HepG2 (cell line): ENCODE results near the gene CAPZB. TPM values are rescaled to one million over a fixed set of nuclear protein-coding genes. Genes with fewer than 3 reads are reported as not detected.

ENCODE experiments used
- ATAC-seq: fragments of 200-7000 bp; cut with Tn5 transposase; 3 replicates; pipeline ENCODE4 v1.9.1; 2020; ENCODE audit warnings: mild to moderate bottlenecking, moderate library complexity
- BruUV-seq: library from RNA; stranded (reverse); fragments of 400-500 nt; replicated peaks from 2 replicates; lab custom pipeline; 2021; lab: Mats Ljungman, UMichigan
- CTCF ChIA-PET: fragments of 300-600 bp; formaldehyde crosslinking; extraction: SDS; loops from one replicate; lab custom pipeline; 2021; ENCODE audit warnings: low total read pairs, inconsistent platforms, low intra/inter-chr PET ratio; lab: Yijun Ruan, JAX
- POLR2A ChIA-PET: fragments of 350-600 bp; sonication (Branson Sonifier 250); formaldehyde crosslinking; loops from one replicate; lab custom pipeline; 2020; ENCODE audit warnings: antibody characterized with exemption, inconsistent platforms; lab: Yijun Ruan, JAX
- DNase-seq: peaks from one replicate; pipeline ENCODE4 v3.0.0-alpha.2; 2015; ENCODE audit warnings: low spot score
- FAIRE-seq: peaks from 3 replicates; lab custom pipeline; 2011; peaks lifted over from hg19 to GRCh38; lab: Jason Lieb, UNC
- H2AFZ ChIP-seq: one replicate; pipeline ENCODE4 v1.6.1; 2011; ENCODE audit warnings: low read length, inconsistent platforms
- H3K27ac ChIP-seq: fragments of 300-600 bp; 3 replicates; pipeline ENCODE4 v1.8.0; 2011; ENCODE audit warnings: mixed run types, mild to moderate bottlenecking, mixed read lengths, low read length, inconsistent platforms; ENCODE audit not compliant: insufficient read depth; ENCODE audit errors: extremely low read length
- H3K27me3 ChIP-seq, 2 experiments: fragments of 200-600 bp in 1 of 2; 2 replicates in 1 of 2; 3 replicates in 1 of 2; pipeline versions ENCODE4 v1.6.0 to v1.8.0; 2011; ENCODE audit warnings: low read length in 2 of 2, mild to moderate bottlenecking in 2 of 2, moderate library complexity in 2 of 2, inconsistent platforms in 1 of 2; ENCODE audit not compliant: insufficient read depth in 2 of 2, control insufficient read depth in 1 of 2
- H3K36me3 ChIP-seq, 2 experiments: fragments of 200-600 bp in 1 of 2; replicated peaks in 1 of 2; 2 replicates in 1 of 2; 3 replicates in 1 of 2; pipeline versions ENCODE4 v1.5.1 to v1.8.0; 2011; ENCODE audit warnings: low read length in 2 of 2, inconsistent platforms in 1 of 2; ENCODE audit not compliant: insufficient read depth in 2 of 2, control insufficient read depth in 1 of 2
- H3K4me1 ChIP-seq: 2 replicates; pipeline ENCODE4 v1.5.1; 2012; ENCODE audit warnings: low read length, inconsistent platforms; ENCODE audit not compliant: insufficient read depth
- H3K4me2 ChIP-seq: 2 replicates; pipeline ENCODE4 v1.6.0; 2011; ENCODE audit warnings: low read depth, low read length, inconsistent platforms
- H3K4me3 ChIP-seq, 3 experiments: fragments of 200-600 bp in 1 of 3; sonication (generic), shearing (Covaris generic) in 1 of 3; replicated peaks in 1 of 3; 2 replicates each; pipeline ENCODE4 v1.5.1; 2011 to 2016; ENCODE audit warnings: low read length in 3 of 3, inconsistent platforms in 2 of 3, low read depth in 2 of 3, mild to moderate bottlenecking in 2 of 3, control low read depth in 1 of 3, mixed read lengths in 1 of 3; ENCODE audit not compliant: insufficient read depth in 1 of 3
- H3K79me2 ChIP-seq: one replicate; pipeline ENCODE4 v1.6.1; 2011; ENCODE audit warnings: low read length, inconsistent platforms; ENCODE audit not compliant: insufficient read depth
- H3K9ac ChIP-seq: 2 replicates; pipeline ENCODE4 v1.6.0; 2011; ENCODE audit warnings: mild to moderate bottlenecking, low read depth, low read length, inconsistent platforms; ENCODE audit not compliant: insufficient read depth
- H3K9me3 ChIP-seq: 2 replicates; pipeline ENCODE4 v1.5.1; 2012; ENCODE audit warnings: mild to moderate bottlenecking, low read length
- H4K20me1 ChIP-seq: 2 replicates; pipeline ENCODE4 v1.6.0; 2011; ENCODE audit warnings: inconsistent platforms, mild to moderate bottlenecking, low read length, moderate library complexity; ENCODE audit not compliant: insufficient read depth
- ZNF775 ChIP-seq: sonication (generic); formaldehyde crosslinking; IDR thresholded peaks from 2 replicates; pipeline ENCODE4 v1.4.0; 2020; ENCODE audit warnings: missing genetic modification reagents, mild to moderate bottlenecking, moderate library complexity, borderline replicate concordance
- WGBS: methylation state at CpG from one replicate; pipeline ENCODE4 v1.1.6; 2017; ENCODE audit warnings: low lambda C conversion rate; 5-methylcytosine and 5-hydroxymethylcytosine counted together
- in situ Hi-C: cut with HindIII; loops from 2 replicates; pipeline ENCODE4 v1.10.0; 2017; ENCODE audit warnings: low pct_unique_long_range_greater_than_20kb; ENCODE audit not compliant: extremely low pct_ligation_motif_present
- intact Hi-C: fragments of 100-400 bp; cut with micrococcal nuclease; formaldehyde crosslinking; loops from one replicate; pipeline ENCODE4 v1.10.0; 2022; ENCODE audit not compliant: unreplicated experiment
- polyA plus RNA-seq, 8 experiments: library from polyadenylated mRNA; depleted of rRNA in 3 of 8; stranded (reverse) in 7 of 8; unstranded in 1 of 8; fragments of >200 nt; fragmentation: Illumina TruSeq in 4 of 8; extraction: Trizol in 4 of 8; gene quantifications; 2 replicates each; pipeline versions ENCODE4 v1.2.1 to v1.2.3, GENCODE V29; 2011 to 2016; ENCODE audit warnings: low read depth in 4 of 8, missing spikeins in 1 of 8, mixed read lengths in 1 of 8; ENCODE audit not compliant: insufficient read depth in 1 of 8
- total RNA-seq, 5 experiments: library from RNA; depleted of rRNA; stranded (reverse); fragments of >200 nt; fragmentation: Illumina TruSeq; extraction: Trizol; gene quantifications; 2 replicates each; pipeline ENCODE4 v1.2.3, GENCODE V29; 2016; ENCODE audit warnings: low read depth in 1 of 5
- TF ChIP-seq, protein P1 (sequence below): sonication (generic); formaldehyde crosslinking; IDR thresholded peaks from 2 replicates; pipeline ENCODE4 v1.4.0; 2020; ENCODE audit warnings: missing genetic modification reagents, borderline replicate concordance
- TF ChIP-seq, protein P2 (sequence below), 2 experiments: sonication (generic) in 1 of 2; formaldehyde crosslinking in 1 of 2; IDR thresholded peaks; 2 replicates each; pipeline versions ENCODE4 v1.5.1 to v1.6.1; 2011 to 2020; ENCODE audit warnings: borderline replicate concordance in 1 of 2, low read depth in 1 of 2, low read length in 1 of 2, mild to moderate bottlenecking in 1 of 2, missing genetic modification reagents in 1 of 2, moderate library complexity in 1 of 2
- TF ChIP-seq, protein P3 (sequence below): IDR thresholded peaks from 2 replicates; pipeline ENCODE4 v1.6.1; 2016; ENCODE audit warnings: low read depth, missing genetic modification reagents, missing compliant biosample characterization

CAPZB gene
- total and polyA plus RNA-seq, 2 of the 13 experiments (the other 11 are each of a cell fraction or from before 2014, with no cell fraction given), result 58.9 to 76.9 TPM

DNA sequence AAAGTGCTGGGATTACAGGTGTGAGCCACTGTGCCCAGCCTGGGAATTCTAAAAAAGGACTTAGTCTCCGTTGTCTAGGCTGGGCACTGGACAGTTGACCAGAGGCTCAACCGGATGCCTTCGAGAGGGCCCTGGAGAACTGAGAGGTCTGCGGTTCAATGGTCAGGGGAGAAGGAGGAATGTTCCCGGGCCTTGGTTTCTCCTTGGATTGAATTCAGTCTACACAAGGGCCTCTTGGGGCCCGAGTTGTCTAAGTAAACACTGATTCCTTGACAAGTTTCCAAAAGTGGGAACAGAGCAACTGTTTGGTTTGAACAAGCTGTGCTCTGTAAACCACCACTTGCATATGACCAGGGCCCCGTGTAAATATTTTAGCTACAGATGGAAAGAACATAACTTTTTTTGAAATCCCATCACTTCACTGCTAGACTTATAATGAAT is 29.1 kb upstream of the CAPZB start:
- Histone ChIP-seq H3K27me3 (no peaks in the 10 kb centered on the region; a peak in 1 of 5 replicates), H3K4me3 (no peak overlapping the region), H3K9me3 (no peaks in the 10 kb centered on the region), H3K4me1 (peaks cover 11% of the 10 kb centered on the region), H3K79me2 (no peaks in the 10 kb centered on the region), H3K27ac (no peak overlapping the region), H3K36me3 (no peaks in the 10 kb centered on the region), H3K4me2 (no peak overlapping the region), H4K20me1 (no peaks in the 10 kb centered on the region), H3K9ac (no peak overlapping the region), H2AFZ (no peak overlapping the region)
- CTCF ChIA-PET, result no interaction called here
- FAIRE-seq (no peak), ATAC-seq (no peak), DNase-seq (no peak)
- 9% methylated on average over 2 of the region's 7 CpGs for WGBS
- BruUV-seq, result no TSS peak
- in situ Hi-C loops (no loop called here), intact Hi-C loops (no loop called here)
- TF ChIP-seq, protein P1, sequence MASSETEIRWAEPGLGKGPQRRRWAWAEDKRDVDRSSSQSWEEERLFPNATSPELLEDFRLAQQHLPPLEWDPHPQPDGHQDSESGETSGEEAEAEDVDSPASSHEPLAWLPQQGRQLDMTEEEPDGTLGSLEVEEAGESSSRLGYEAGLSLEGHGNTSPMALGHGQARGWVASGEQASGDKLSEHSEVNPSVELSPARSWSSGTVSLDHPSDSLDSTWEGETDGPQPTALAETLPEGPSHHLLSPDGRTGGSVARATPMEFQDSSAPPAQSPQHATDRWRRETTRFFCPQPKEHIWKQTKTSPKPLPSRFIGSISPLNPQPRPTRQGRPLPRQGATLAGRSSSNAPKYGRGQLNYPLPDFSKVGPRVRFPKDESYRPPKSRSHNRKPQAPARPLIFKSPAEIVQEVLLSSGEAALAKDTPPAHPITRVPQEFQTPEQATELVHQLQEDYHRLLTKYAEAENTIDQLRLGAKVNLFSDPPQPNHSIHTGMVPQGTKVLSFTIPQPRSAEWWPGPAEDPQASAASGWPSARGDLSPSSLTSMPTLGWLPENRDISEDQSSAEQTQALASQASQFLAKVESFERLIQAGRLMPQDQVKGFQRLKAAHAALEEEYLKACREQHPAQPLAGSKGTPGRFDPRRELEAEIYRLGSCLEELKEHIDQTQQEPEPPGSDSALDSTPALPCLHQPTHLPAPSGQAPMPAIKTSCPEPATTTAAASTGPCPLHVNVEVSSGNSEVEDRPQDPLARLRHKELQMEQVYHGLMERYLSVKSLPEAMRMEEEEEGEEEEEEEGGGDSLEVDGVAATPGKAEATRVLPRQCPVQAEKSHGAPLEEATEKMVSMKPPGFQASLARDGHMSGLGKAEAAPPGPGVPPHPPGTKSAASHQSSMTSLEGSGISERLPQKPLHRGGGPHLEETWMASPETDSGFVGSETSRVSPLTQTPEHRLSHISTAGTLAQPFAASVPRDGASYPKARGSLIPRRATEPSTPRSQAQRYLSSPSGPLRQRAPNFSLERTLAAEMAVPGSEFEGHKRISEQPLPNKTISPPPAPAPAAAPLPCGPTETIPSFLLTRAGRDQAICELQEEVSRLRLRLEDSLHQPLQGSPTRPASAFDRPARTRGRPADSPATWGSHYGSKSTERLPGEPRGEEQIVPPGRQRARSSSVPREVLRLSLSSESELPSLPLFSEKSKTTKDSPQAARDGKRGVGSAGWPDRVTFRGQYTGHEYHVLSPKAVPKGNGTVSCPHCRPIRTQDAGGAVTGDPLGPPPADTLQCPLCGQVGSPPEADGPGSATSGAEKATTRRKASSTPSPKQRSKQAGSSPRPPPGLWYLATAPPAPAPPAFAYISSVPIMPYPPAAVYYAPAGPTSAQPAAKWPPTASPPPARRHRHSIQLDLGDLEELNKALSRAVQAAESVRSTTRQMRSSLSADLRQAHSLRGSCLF, result no peak
- POLR2A ChIA-PET, result no interaction called here

DNA sequence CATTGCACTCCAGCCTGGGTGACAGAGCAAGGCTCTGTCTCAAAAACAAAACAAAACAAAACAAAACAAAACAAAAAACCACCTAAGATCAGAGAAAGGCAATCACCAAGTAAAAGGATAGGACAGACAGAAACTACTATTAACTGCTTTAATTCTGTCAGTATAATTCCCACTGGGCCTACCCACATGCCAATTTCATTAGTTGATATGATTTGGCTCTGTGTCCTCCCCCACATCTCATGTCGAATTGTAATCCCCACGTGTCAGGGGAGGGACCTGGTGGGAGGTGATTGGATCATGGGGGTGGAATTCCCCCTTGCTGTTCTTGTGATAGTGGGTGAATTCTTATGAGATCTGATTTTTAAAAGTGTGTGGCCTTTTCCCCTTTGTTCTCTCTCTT is 27.2 kb upstream of the CAPZB start:
- DNase-seq (no peak), FAIRE-seq (no peak), ATAC-seq (no peak)
- Histone ChIP-seq H3K36me3 (no peaks in the 10 kb centered on the region), H3K4me1 (peaks cover 11% of the 10 kb centered on the region), H3K9ac (no peak overlapping the region), H3K9me3 (no peaks in the 10 kb centered on the region), H3K27ac (no peak overlapping the region), H3K27me3 (no peaks in the 10 kb centered on the region; a peak in 1 of 5 replicates), H3K79me2 (no peaks in the 10 kb centered on the region), H4K20me1 (no peaks in the 10 kb centered on the region), H3K4me3 (no peak overlapping the region), H3K4me2 (no peak overlapping the region), H2AFZ (no peak overlapping the region)
- no TSS peak for BruUV-seq
- in situ Hi-C loops, result no loop called here
- intact Hi-C loops, result no loop called here
- ChIA-PET CTCF (no interaction called here), POLR2A (no interaction called here)
- 27% methylated on average over 2 of the region's 2 CpGs for WGBS
- TF ChIP-seq, protein P2, sequence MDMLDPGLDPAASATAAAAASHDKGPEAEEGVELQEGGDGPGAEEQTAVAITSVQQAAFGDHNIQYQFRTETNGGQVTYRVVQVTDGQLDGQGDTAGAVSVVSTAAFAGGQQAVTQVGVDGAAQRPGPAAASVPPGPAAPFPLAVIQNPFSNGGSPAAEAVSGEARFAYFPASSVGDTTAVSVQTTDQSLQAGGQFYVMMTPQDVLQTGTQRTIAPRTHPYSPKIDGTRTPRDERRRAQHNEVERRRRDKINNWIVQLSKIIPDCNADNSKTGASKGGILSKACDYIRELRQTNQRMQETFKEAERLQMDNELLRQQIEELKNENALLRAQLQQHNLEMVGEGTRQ (IDR thresholded peaks at IDR 0.05; ENCODE audit: low read depth, low read length), result no peak
- TF ChIP-seq, protein P2 (CRISPR knock-in tag; IDR thresholded peaks at IDR 0.05; ENCODE audit: borderline replicate concordance), result no peak
- no peak for TF ChIP-seq ZNF775 (CRISPR knock-in tag)
- TF ChIP-seq, protein P3, sequence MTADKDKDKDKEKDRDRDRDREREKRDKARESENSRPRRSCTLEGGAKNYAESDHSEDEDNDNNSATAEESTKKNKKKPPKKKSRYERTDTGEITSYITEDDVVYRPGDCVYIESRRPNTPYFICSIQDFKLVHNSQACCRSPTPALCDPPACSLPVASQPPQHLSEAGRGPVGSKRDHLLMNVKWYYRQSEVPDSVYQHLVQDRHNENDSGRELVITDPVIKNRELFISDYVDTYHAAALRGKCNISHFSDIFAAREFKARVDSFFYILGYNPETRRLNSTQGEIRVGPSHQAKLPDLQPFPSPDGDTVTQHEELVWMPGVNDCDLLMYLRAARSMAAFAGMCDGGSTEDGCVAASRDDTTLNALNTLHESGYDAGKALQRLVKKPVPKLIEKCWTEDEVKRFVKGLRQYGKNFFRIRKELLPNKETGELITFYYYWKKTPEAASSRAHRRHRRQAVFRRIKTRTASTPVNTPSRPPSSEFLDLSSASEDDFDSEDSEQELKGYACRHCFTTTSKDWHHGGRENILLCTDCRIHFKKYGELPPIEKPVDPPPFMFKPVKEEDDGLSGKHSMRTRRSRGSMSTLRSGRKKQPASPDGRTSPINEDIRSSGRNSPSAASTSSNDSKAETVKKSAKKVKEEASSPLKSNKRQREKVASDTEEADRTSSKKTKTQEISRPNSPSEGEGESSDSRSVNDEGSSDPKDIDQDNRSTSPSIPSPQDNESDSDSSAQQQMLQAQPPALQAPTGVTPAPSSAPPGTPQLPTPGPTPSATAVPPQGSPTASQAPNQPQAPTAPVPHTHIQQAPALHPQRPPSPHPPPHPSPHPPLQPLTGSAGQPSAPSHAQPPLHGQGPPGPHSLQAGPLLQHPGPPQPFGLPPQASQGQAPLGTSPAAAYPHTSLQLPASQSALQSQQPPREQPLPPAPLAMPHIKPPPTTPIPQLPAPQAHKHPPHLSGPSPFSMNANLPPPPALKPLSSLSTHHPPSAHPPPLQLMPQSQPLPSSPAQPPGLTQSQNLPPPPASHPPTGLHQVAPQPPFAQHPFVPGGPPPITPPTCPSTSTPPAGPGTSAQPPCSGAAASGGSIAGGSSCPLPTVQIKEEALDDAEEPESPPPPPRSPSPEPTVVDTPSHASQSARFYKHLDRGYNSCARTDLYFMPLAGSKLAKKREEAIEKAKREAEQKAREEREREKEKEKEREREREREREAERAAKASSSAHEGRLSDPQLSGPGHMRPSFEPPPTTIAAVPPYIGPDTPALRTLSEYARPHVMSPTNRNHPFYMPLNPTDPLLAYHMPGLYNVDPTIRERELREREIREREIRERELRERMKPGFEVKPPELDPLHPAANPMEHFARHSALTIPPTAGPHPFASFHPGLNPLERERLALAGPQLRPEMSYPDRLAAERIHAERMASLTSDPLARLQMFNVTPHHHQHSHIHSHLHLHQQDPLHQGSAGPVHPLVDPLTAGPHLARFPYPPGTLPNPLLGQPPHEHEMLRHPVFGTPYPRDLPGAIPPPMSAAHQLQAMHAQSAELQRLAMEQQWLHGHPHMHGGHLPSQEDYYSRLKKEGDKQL (CRISPR knock-in tag), result no peak
